H54 (cell line): Measurements from ENCODE around the gene GMDS.

Source experiments
- DNase-seq: peaks from one replicate; pipeline ENCODE4 v3.0.0; 2011; ENCODE audit warnings: low spot score, mixed read lengths; ENCODE audit not compliant: insufficient read length
- FAIRE-seq: peaks from 3 replicates; lab custom pipeline; 2011; peaks lifted over from hg19 to GRCh38; lab: Jason Lieb, UNC
- POLR2A ChIP-seq: IDR thresholded peaks from 2 replicates; pipeline ENCODE4 v1.6.1; 2011; ENCODE audit warnings: low read depth, mild to moderate bottlenecking, low read length

GMDS gene

GRCh38 chr6:1893470-1894130, 351.8 kb downstream of the GMDS start:
- no peak for FAIRE-seq
- no peak for DNase-seq
- TF ChIP-seq POLR2A: no peak

GRCh38 chr6:1892716-1893115, 352.7 kb downstream of the GMDS start:
- DNase-seq (no peak), FAIRE-seq (no peak)
- TF ChIP-seq POLR2A: no peak

- DNase-seq: no peak
- TF ChIP-seq POLR2A: no peak
- no peak for FAIRE-seq
These were observed 354.4 kb downstream of the GMDS start for GRCh38 chr6:1890987-1891386.

GRCh38 chr6:1890071-1890470, 355.3 kb downstream of the GMDS start:
- TF ChIP-seq POLR2A: no peak
- DNase-seq: no peak
- no peak for FAIRE-seq

GRCh38 chr6:1885576-1886011, 359.8 kb downstream of the GMDS start:
- FAIRE-seq: no peak
- TF ChIP-seq POLR2A: no peak
- DNase-seq: no peak

- TF ChIP-seq POLR2A: no peak
- DNase-seq (no peak), FAIRE-seq (no peak)
These were observed 361.1 kb downstream of the GMDS start for GRCh38 chr6:1884313-1884712.

GRCh38 chr6:1878330-1878729, 367.1 kb downstream of the GMDS start:
- TF ChIP-seq POLR2A: no peak
- DNase-seq: no peak
- FAIRE-seq: no peak

- DNase-seq (no peak), FAIRE-seq (no peak)
- TF ChIP-seq POLR2A: no peak
These were observed 371.6 kb downstream of the GMDS start for GRCh38 chr6:1873781-1874180.

- FAIRE-seq: peak; percentile 43
- DNase-seq: no peak
- TF ChIP-seq POLR2A: no peak
These were observed 372.7 kb downstream of the GMDS start for GRCh38 chr6:1872649-1873131.

- FAIRE-seq: no peak
- TF ChIP-seq POLR2A: no peak
- DNase-seq: no peak
These were observed 373.6 kb downstream of the GMDS start for GRCh38 chr6:1871724-1872315.

- DNase-seq (no peak), FAIRE-seq (no peak)
- no peak for TF ChIP-seq POLR2A
These were observed 374.5 kb downstream of the GMDS start for GRCh38 chr6:1870932-1871331.

GRCh38 chr6:1870251-1870650, 375.2 kb downstream of the GMDS start:
- FAIRE-seq (no peak), DNase-seq (no peak)
- TF ChIP-seq POLR2A: no peak

GRCh38 chr6:1869769-1870168, 375.6 kb downstream of the GMDS start:
- FAIRE-seq (no peak), DNase-seq (no peak)
- TF ChIP-seq POLR2A: no peak

GRCh38 chr6:1869308-1869707, 376.1 kb downstream of the GMDS start:
- FAIRE-seq (no peak), DNase-seq (no peak)
- TF ChIP-seq POLR2A: no peak
